Stimulated activated CD4-positive, alpha-beta T cell treated with anti-CD3 and anti-CD28 coated beads, TNF-alpha, amount 100 ng/mL, for 48 hours (primary cell): ENCODE measurements around the gene PHEX.

Source experiments
- DNase-seq, 3 donors: peaks; one replicate each; pipeline ENCODE4 v3.0.0-alpha.2; 2020; ENCODE audit warnings: low read depth in 3 of 3

PHEX gene

DNA sequence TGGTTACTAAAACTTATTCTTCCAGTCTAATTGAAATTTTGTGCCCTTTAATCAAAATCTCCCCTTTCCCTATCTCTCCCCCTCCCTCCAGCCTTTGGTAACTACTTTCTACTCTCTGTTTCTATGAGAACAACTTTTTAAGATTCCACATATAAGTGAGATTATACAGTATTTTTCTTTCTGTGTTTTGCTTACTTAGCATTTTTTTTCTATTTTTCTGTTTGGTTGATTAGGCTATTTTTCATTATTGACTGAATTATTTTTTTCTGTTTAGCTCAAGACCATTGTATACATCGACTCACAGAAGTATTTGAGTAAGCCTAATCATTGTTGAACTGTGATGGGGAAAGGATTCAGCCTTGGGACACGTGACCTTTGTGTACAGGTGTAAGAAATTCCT is 116.4 kb downstream of the PHEX start:
- no peak for DNase-seq

DNA sequence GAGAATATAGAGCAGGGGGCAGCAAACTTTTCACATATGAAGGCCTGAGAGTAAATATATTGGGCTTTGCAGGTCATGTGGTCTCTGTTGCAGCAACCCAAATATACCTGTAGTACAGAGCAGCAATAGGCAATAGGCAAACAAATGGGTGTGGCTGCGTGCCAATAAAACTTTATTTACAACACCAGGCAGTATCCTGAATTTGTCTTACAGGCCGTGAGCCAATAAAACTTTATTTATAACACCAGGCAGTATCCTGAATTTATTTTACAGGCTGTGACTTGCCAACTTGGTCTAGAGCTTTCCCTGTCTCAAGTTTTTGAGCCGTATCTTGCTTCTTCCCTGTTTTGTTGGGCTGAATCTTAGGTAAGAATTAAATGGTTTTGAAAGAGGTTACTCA is 118.2 kb downstream of the PHEX start:
- no peak for DNase-seq

DNA sequence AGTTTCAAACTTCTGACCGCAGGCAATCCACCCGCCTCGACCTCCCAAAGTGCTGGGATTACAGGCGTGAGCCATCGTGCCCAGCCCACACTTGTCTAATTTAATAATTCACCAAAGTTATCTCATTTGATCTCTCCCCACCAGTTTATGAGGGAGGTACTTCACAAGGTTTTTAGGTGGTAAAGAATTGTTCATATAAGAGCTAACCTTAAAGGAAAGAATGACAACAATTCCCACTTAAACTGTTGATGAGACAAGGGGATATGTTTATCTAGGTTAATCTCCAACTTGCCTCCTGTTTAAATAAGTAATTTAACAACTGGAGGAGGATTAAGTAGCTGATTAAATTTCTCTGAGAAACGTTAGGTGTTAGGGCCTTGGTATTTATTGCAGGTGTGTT is 123.0 kb downstream of the PHEX start:
- DNase-seq, result no peak

DNA sequence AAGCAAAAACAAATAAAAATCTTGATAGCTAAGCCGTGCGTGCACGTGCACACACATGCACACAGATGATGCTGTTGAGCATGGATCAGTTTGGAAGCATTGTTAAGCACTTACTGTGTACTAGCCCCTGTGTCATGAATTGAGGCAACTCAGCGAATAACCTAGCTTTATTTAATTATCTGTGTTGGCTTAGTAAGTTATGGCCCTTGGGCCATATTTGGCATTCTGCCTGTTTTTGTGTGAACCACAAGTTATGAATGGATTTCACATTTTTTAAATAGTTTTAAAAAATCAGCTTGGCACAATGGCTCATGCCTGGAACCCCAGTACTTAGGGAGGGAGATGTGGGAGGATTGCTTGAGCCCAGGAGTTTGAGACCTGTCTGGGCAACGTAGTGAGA is 126.9 kb downstream of the PHEX start:
- DNase-seq, result no peak

DNA sequence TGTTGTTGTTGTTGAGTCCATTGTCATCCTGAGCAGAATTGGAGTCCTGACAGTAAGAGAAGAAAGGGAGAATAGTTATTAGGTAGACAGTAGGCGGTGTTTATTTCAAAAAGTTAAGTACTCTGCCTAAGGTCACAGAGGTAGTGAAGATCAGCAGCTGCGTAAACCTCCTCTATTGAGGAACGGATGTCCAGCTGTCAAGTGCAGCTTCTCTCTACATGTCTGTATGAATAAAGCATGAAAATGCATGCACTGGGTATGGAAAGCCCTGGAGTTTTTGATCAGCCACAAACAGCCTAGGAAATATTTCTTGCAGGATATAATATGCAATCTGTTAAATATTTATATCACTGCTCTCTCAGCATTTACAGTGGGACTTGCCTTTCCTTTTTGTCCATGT is 131.2 kb downstream of the PHEX start:
- no peak for DNase-seq

DNA sequence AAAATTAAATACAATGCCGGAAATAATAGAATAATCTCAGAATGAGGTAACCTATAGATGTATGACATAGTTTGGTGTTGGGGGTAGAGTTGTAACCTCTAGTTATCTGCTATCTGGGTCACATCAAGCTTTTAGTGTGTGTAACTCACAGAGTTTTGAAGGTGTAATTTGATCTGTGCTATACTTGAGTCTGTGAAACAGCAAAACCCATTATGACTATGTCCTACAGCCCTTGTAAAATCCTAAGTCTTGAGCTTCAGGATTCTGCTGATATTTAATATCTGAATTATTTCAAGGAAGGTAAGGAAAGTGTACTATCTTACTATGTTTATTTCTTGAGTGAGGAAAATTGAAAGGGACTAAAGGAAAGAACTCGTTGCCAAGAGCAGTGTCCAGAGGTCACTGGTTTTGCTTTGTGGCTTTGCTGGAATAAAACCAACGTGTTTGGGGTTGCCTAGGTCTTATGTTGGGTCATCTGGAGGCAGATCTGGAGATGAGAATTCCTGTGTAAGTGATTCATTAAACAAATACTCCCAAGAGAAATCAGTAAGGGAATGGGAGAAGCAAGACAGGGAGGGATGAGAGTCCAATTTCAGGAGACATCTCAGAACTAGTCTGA is 132.8 kb downstream of the PHEX start:
- DNase-seq, result no peak

DNA sequence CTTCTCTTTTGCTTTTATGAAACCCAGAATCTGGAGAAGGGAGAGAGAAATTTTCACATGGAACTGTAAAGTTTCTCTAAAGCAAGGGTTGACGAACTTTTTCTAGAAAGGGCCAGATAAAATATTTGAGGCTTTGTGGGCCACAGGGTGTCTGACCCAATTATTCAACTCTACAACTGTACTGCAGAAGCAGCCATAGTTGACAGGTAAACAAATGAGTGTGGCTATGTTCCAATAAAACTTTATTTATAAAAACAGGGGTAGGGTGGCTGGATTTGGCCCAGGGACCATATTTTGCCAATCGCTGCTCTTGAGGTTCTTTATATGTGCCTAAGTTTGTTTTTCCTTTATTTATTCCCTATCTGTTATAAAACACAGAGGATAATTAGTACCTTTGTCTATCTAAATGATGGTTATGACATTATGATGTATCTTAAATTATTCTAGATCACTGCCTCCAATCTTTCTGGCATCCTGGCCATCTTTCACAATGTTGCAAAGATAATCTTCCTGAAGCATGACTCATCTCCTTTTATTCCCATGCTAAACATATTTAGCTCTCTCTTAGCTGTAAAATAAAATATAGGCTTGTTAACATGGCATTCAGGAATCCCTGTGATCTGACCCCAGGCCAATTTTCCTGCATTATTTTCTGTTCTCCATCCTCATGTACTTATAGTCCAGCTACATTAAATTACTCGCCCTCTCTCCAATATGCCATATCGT is 133.8 kb downstream of the PHEX start:
- DNase-seq, result no peak

DNA sequence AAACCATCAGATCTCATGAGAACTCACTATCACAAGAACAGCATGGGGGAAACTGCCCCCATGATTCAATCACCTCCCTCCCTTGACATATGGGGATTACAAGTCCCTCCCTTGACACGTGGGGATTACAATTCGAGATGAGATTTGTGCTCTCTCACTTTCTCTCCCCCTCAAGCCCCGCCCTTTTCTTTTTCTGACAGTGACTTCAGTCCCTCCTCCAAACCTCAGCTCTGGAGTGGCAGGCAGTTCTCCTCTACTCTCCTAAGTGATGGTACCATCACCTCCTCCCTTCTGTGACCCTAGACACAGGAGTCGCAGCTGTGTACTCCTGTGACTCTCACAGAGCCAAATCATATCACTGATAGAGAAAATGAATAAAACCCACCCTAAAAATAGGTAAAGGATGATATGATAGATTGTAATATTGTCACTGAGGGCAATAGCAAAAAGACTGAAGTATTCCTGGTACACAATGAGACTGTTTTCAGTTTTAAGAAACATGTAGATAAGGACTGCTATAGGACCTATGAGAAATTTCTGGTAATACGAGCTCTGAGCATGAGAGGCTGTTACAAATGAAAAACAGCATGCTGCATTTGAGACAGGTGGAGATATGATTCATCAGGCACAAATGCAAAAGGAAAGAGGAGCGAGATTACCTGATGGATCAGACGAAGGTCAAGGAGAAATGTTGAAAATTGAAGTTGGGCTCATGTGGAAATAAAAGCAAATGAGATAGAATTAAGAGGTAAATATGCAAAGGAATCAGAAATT is 139.3 kb downstream of the PHEX start:
- DNase-seq, result no peak

DNA sequence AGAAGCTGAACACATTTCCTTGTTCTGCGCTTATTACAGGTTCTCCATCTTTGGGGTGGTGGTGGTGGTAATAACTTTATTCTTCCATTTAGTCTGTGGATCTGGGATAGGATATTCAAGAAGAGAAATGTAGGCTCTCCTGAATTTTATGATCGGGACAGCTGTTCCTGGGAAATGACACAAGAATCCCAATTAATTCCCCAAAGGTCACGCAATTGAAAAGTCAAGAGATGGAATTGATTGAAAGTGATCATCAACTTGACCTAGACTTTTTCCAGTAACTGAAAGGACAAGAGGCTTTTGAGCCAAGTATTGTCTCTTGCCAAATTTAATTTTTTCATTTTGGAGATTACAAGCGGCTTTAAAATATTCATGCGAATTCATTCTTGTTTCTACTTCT is 141.8 kb downstream of the PHEX start:
- DNase-seq, result no peak

DNA sequence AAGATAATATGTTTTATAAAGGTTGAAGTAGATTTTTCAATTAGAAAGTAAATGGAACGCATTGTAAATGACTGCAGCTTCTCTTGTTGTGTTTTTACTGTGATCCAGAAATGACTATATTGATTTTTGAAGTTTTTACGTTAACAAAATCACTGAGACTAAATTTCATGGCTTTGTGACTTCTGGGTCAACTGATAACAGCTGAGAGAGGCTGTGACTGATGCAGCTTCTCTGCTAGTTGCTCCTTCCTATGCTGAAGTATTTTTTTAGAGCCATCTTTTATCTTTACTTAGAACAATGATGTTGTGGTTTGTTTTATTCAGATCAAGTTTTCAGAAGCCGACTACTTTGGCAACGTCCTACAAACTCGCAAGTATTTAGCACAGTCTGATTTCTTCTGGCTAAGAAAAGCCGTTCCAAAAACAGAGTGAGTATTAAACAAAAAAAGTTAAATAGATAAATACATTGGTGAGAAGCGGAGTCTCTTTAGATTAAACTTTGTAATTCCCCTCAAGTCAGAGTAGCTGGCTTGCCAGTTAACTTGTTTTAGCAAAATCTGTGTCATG is 145.9 kb downstream of the PHEX start:
- no peak for DNase-seq

DNA sequence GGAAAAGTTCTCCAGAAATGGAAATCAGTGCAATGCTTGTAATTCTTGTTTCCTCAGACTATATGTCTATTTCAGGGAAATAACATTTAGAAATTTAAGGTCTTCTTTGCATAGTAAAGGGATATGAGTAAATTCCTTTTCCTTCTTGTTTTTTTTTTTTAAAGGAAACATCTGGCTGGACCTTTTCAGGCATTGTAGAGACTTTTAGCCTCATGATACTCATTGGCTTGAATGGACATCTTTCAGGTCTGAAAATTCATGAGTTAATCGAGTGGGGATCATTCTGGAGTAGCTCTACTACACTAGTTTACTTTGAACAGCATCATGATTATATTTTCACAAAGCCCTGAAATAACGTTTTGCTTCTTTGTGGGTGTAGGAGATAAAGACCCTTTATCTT is 152.0 kb downstream of the PHEX start:
- DNase-seq, result no peak

DNA sequence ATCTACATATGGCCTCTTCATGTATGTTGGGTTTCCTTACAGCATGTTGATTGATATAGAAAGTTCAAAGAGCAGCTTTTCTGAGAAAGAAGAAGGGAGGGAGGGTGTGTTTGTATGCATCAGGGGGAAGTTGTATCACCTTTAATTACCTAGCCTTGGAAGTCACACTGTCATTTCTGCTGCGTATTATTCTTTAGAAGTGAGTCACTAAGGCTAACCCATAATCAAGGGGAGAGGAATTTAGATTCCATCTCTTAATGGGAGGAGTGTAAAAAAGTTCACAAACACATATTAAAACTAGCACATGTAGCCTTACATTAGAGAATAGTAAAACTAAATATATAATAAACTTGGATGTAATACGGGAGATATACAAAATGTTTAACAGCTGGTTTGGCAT is 154.0 kb downstream of the PHEX start:
- no peak for DNase-seq

DNA sequence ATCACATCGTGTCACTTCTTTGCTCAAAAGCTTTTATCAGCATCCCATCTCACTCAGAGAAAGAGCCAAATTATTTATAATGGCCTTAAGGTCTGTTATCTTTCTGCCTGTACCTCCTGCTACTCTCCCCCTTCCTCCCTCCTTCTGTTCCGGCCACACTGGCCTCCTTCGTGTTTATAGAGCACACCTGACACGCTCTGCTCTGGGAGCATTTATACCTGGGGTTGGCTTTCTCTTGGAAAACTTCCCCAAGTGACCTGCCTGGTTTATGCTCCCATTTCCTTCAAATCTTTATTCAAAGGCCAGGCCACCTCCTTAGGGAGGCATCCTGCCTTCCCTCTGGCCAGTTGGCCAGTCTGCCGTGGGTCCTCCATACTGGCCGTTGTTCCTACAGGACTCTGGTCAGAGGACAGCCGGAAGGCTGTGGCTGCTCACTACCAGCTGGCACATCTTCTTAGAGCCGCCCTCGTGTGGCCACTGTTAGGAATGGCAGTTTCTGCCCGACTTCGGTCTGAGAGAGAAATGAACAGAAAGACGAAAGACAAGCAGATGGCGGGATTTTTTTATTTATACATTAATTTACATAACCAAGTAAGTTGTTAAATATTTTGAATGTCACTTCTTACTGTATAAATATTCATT is 160.4 kb downstream of the PHEX start:
- DNase-seq, result peak; percentile 12 to 23 (median 22)

DNA sequence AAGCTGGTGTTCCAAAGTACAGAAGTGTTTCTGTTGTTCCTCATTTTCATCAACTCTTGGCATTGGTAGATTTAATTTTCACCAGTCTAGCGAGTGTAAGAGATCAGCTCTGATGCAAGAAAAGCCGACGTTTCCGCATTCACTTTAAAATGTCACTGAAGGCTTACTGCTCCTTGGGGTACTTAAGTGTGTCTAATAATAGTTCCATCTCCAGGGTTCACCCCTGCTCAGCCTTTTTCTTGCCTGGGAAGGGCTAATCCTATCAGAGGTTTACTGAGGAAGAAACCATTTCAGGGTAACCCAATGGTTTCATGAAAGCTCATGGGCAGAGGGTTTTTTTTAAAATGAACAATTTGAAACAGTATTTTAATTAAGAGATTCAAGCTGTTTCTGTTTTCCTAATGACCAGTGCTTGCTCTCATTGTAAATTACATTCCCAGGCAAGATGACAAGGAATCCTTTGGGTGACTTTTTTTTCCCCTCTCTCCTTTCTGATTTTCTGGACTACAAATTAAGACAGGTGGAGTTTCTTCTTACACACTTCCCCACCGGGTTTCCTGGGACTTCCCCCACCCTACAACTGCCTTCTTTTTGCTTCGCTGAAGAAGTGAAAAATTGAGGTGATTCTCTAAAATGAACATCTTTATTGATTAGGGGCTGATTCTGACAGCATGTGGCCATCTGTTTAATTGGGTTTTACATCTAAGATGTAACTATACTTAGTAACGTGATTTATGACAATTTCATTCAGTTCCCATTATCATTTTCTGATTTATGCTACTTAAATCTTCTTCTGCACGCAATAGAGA is 161.9 kb downstream of the PHEX start:
- no peak for DNase-seq

DNA sequence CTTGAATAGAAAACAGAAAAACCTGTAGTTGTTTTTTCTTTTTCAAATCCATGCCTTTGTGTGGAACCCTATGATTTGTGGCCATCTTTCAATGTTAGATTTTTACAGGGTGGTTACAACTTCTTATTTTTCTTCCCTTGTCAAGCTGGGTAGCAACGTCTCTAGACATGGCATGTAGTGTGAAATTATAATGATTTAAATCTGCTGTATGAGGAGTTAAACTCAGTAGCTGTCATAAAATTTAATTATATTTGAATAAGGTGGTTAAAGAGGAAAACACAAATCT is 162.5 kb downstream of the PHEX start:
- no peak for DNase-seq

DNA sequence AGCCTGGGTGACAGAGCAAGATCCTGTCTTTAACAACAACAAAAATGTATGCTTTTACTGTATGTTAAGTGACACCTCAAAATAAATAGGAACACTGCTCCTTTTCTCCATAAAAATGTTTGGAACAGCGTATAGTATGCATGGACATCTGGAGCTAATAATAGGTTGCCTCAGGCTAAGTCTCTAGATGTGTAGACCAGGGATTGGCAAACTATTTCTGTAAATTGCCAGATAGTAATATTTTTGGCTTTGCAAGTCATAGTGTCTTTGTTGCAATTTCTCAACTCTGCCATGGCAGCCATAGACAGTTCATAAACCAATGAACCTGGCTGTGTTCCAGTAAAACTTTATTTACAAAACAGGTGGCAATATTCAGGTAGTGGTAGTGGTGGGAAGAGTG is 164.0 kb downstream of the PHEX start:
- no peak for DNase-seq

DNA sequence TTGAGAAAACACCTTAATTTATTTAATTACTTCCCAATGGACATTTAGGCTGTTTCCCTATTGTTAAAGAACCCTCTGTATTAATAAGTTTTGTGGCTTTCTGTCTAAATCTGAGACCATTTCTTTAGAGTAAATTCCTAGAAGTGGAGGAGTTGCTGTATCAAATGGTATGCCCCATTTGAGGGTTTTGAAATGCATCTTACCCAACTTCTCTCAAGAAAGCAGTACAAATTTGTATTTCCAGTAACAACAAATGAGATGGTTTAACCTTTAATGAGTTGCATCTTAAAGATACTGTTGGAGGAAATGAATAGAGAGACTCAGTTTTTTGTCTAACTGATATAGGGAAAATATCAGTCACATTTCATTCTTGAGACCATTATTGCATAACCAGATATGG is 170.1 kb downstream of the PHEX start:
- DNase-seq, result no peak

DNA sequence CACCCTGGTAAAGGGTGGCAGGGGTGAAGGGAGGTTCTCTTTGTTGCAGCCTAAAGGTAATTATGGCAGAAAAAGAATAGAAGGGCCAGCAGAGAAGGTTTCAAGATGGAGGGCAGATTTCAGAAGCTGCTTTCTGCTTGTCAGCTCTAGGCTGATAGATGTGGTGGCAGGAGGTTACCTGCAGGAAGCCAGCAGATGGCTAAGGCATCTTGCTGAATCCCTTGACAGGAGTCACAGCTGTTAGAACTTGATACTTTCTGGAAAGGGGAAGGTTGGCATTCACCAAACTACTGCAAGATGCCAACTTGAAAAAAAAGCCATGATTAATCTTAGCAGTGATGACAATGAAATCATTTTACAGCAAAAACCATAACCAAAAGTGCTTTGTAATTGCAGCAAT is 171.1 kb downstream of the PHEX start:
- no peak for DNase-seq

DNA sequence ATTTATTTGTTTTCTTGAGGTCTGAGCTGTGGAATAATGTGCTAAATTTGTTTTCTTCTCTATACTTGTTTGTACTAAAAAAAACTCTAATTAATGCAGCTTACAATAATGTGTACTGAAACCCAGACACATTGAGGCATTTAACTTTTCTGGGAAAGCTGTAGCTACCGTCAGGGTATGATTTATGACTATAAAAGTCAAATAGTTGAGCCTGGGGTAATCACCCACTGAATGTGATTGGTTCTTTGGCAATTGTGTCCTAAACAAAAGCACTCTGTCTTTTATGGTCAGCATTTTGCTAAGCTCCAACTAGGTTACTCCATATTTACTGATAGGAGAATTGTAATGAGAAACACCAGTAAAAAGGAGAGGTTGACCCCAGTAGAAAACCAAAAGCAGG is 174.7 kb downstream of the PHEX start:
- DNase-seq, result no peak

DNA sequence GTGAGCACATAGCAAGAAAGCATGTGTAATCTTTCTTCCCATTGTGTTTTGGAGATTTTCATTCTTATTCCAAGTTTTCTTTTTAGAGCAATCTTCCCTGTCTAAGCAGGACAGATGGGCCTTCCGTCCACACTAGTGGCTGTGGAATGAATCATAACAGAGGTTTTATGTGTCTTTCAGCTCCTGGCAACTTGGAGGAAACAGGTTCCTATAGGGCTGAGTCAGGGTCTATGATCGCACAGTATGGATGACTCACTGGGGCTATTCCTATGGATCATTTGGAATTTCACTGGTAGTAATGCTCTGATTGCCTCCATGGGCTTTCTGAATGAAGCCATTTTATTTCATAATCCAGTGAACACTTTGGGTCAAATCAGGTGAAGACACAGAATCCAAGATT is 188.8 kb downstream of the PHEX start:
- DNase-seq, result no peak

DNA sequence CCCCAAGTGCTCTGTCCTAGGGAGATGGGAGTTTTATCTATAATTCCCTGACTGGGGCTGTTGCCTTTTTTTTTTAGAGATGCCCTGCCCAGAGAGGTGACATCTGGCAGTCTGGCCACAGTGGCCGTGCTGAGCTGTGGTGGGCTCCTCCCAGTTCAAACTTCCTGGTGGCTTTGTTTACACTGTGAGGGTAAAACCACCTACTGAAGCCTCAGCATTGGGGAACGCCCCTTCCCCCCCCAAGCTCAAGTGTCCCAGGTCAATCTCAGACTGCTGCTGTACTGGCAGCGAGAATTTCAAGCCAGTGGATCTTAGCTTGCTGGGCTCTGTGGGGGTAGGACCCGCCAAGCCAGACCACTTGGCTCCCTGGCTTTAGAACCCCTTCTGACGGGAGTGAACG is 202.3 kb downstream of the PHEX start:
- no peak for DNase-seq

DNA sequence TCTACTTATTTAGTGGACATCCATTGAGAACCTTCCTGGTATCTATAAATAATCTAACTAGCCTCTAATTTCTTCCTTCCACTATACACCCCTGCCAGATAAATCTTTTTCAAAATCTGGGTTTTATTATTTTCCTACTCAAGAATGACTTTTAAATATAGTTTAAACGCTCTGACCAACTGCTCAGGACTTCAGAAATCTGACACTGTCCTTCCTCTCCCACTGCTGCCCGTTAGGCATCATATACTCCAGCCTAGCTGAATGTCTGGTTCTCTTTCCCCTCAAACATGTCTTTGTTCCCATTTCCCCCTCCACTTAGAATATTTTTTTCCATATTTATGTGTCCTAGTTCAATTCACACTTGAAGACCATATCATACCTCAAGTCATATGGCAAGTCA is 205.4 kb downstream of the PHEX start:
- no peak for DNase-seq
